Fibroblast of mammary gland (primary cell): ENCODE data around the gene GRIA1.

Experiments
- DNase-seq: peaks from one replicate; pipeline ENCODE4 v3.0.0-alpha.2; 2010; ENCODE audit warnings: low read depth
- H3K4me3 ChIP-seq: 2 replicates; pipeline ENCODE4 v1.5.1; 2011; ENCODE audit warnings: low read depth, mild to moderate bottlenecking, low read length, moderate library complexity; ENCODE audit not compliant: control insufficient read depth
- CTCF ChIP-seq: conservative IDR thresholded peaks from 2 replicates; pipeline ENCODE4 v1.5.1; 2011; ENCODE audit warnings: low read depth, low read length, inconsistent platforms; ENCODE audit not compliant: control insufficient read depth, insufficient read depth

Gene GRIA1

GRCh38 chr5:153799466-153799865 lies 309.0 kb downstream of the GRIA1 start:
- H3K4me3 ChIP-seq, result no peak overlapping the region
- DNase-seq, result no peak
- TF ChIP-seq CTCF, result no peak

- TF ChIP-seq CTCF, result no peak
- H3K4me3 ChIP-seq, result no peak overlapping the region
- DNase-seq, result no peak
These were observed 311.8 kb downstream of the GRIA1 start for GRCh38 chr5:153802050-153802821.

- H3K4me3 ChIP-seq, result no peak overlapping the region
- DNase-seq, result no peak
- no peak for TF ChIP-seq CTCF
These were observed 317.3 kb downstream of the GRIA1 start for GRCh38 chr5:153807801-153808200.

GRCh38 chr5:153809166-153809565 lies 318.7 kb downstream of the GRIA1 start:
- H3K4me3 ChIP-seq, result no peak overlapping the region
- TF ChIP-seq CTCF, result no peak
- peak; percentile 31 for DNase-seq

GRCh38 chr5:153813901-153814300 lies 323.4 kb downstream of the GRIA1 start:
- no peak for TF ChIP-seq CTCF
- peak; percentile 57 for DNase-seq
- H3K4me3 ChIP-seq, result no peak overlapping the region

GRCh38 chr5:153816870-153817269 lies 326.4 kb downstream of the GRIA1 start:
- peak; percentile 22 for DNase-seq
- TF ChIP-seq CTCF, result peak; percentile 14

More at GRCh38 chr5:153816870-153817269, 326.4 kb downstream of the GRIA1 start:
- no peak overlapping the region for H3K4me3 ChIP-seq
